GM23338 (cell line): ENCODE measurements around the gene IKBIP. TPM values are rescaled to one million over a fixed set of nuclear protein-coding genes. Genes with fewer than 3 reads are reported as not detected.

Experiments used
- ATAC-seq: fragments of 200-7000 bp; cut with Tn5 transposase; 3 replicates; pipeline ENCODE4 v1.9.1; 2020
- DNase-seq: peaks from one replicate; pipeline ENCODE4 v3.0.0-alpha.2; 2015; ENCODE audit warnings: low spot score
- H2AFZ ChIP-seq: fragments of 200-600 bp; sonication (generic); 2 replicates; pipeline ENCODE4 v1.8.0; 2016; ENCODE audit warnings: antibody characterized with exemption, mild to moderate bottlenecking, moderate library complexity
- H3F3A ChIP-seq: fragments of 200-600 bp; sonication (generic); replicated peaks from 2 replicates; pipeline ENCODE4 v1.8.0; 2017; ENCODE audit warnings: antibody characterized with exemption, mixed run types, low read depth
- H3K27ac ChIP-seq: fragments of 200-600 bp; sonication (generic); 2 replicates; pipeline ENCODE4 v1.6.1; 2016; ENCODE audit warnings: low read depth
- H3K27me3 ChIP-seq: fragments of 200-600 bp; sonication (generic); 2 replicates; pipeline ENCODE4 v1.8.0; 2016; ENCODE audit warnings: mild to moderate bottlenecking, mixed run types, moderate library complexity; ENCODE audit not compliant: insufficient read depth
- H3K36me3 ChIP-seq: fragments of 200-600 bp; sonication (generic); 2 replicates; pipeline ENCODE4 v1.8.0; 2016; ENCODE audit warnings: mild to moderate bottlenecking; ENCODE audit not compliant: insufficient read depth
- H3K4me1 ChIP-seq: fragments of 200-600 bp; sonication (generic); 2 replicates; pipeline ENCODE4 v1.8.0; 2016; ENCODE audit warnings: mild to moderate bottlenecking, moderate library complexity; ENCODE audit not compliant: insufficient read depth
- H3K4me2 ChIP-seq: fragments of 200-600 bp; sonication (generic); 2 replicates; pipeline ENCODE4 v1.7.1; 2017; ENCODE audit warnings: mixed run types
- H3K4me3 ChIP-seq: fragments of 200-600 bp; sonication (generic); 2 replicates; pipeline ENCODE4 v1.6.1; 2016; ENCODE audit warnings: mixed run types
- H3K79me2 ChIP-seq: fragments of 200-600 bp; sonication (generic); replicated peaks from 2 replicates; pipeline ENCODE4 v1.8.0; 2017; ENCODE audit warnings: mild to moderate bottlenecking; ENCODE audit not compliant: insufficient read depth
- H3K9me2 ChIP-seq: fragments of 200-600 bp; sonication (generic); 2 replicates; pipeline ENCODE4 v1.8.0; 2017; ENCODE audit not compliant: insufficient read depth
- H4K20me1 ChIP-seq: fragments of 200-600 bp; sonication (generic); replicated peaks from 2 replicates; pipeline ENCODE4 v1.8.0; 2017; ENCODE audit warnings: mild to moderate bottlenecking; ENCODE audit not compliant: insufficient read depth
- H3K27ac Mint-ChIP-seq: 2 replicates; pipeline ENCODE4 v1.8.0; 2020; ENCODE audit warnings: inconsistent platforms, mild to moderate bottlenecking, moderate library complexity, mixed read lengths
- H3K27me3 Mint-ChIP-seq: 3 replicates; pipeline ENCODE4 v1.8.0; 2022; ENCODE audit warnings: low read depth, mild to moderate bottlenecking, moderate library complexity, mixed read lengths, inconsistent platforms; ENCODE audit not compliant: insufficient read depth, poor library complexity
- H3K36me3 Mint-ChIP-seq: 3 replicates; pipeline ENCODE4 v1.8.0; 2021; ENCODE audit warnings: low read depth, mild to moderate bottlenecking, inconsistent platforms, moderate library complexity, mixed read lengths
- H3K4me1 Mint-ChIP-seq: 3 replicates; pipeline ENCODE4 v1.8.0; 2020; ENCODE audit warnings: mild to moderate bottlenecking, inconsistent platforms, mixed read lengths
- H3K4me3 Mint-ChIP-seq: 3 replicates; pipeline ENCODE4 v1.8.0; 2021; ENCODE audit warnings: moderate library complexity, mild to moderate bottlenecking, inconsistent platforms, mixed read lengths
- H3K9me3 Mint-ChIP-seq: 3 replicates; pipeline ENCODE4 v1.8.0; 2020; ENCODE audit warnings: moderate library complexity, mild to moderate bottlenecking, inconsistent platforms, mixed read lengths
- CREB1 ChIP-seq: fragments of 250-450 bp; sonication (Bioruptor Pico); IDR thresholded peaks from 2 replicates; pipeline ENCODE4 v1.5.0; 2020; ENCODE audit warnings: low read depth, mild to moderate bottlenecking, moderate library complexity
- EZH2phosphoT487 ChIP-seq: fragments of 200-600 bp; sonication (generic); IDR thresholded peaks from one replicate; pipeline ENCODE4 v1.8.1; 2018; ENCODE audit warnings: antibody characterized with exemption; ENCODE audit not compliant: unreplicated experiment
- JUNB ChIP-seq: IDR thresholded peaks from one replicate; pipeline ENCODE4 v1.6.1; 2016; ENCODE audit warnings: antibody characterized with exemption; ENCODE audit not compliant: unreplicated experiment
- NANOG ChIP-seq: IDR thresholded peaks from 2 replicates; pipeline ENCODE4 v1.6.1; 2016; ENCODE audit warnings: antibody characterized with exemption, borderline replicate concordance
- POLR2AphosphoS5 ChIP-seq: IDR thresholded peaks from 2 replicates; pipeline ENCODE4 v1.6.1; 2016; ENCODE audit warnings: antibody characterized with exemption, low read depth
- STAT1 ChIP-seq: IDR thresholded peaks from one replicate; pipeline ENCODE4 v1.6.1; 2016; ENCODE audit warnings: antibody characterized with exemption; ENCODE audit not compliant: unreplicated experiment
- ZNF114 ChIP-seq: fragments of 250-450 bp; sonication (Bioruptor Pico); IDR thresholded peaks from 2 replicates; pipeline ENCODE4 v1.5.0; 2020; ENCODE audit warnings: mild to moderate bottlenecking, moderate library complexity
- ZNF331 ChIP-seq: fragments of 250-450 bp; sonication (Bioruptor Pico); IDR thresholded peaks from 2 replicates; pipeline ENCODE4 v1.5.0; 2020; ENCODE audit warnings: low read depth, mild to moderate bottlenecking, moderate library complexity
- polyA plus RNA-seq: library from polyadenylated mRNA; unstranded; fragments of >200 nt; fragmentation: Nextera tagmentation; extraction: Ambion mirVana; gene quantifications from 2 replicates; pipeline ENCODE4 v1.2.1, GENCODE V29; 2016
- total RNA-seq: library from RNA; depleted of rRNA; stranded (reverse); fragments of >200 nt; shearing (Covaris generic); gene quantifications from 2 replicates; pipeline ENCODE4 v1.2.3, GENCODE V29; 2014
- TF ChIP-seq, protein P1 (sequence below): IDR thresholded peaks from 2 replicates; pipeline ENCODE4 v1.6.1; 2016; ENCODE audit warnings: antibody characterized with exemption
- TF ChIP-seq, protein P2 (sequence below): fragments of 250-450 bp; sonication (Bioruptor Pico); IDR thresholded peaks from 2 replicates; pipeline ENCODE4 v1.5.0; 2020; ENCODE audit warnings: mild to moderate bottlenecking, moderate library complexity
- TF ChIP-seq, protein P3 (sequence below), 2 experiments: fragments of 200-600 bp in 1 of 2; sonication (generic) in 1 of 2; conservative IDR thresholded peaks; 2 replicates each; pipeline versions ENCODE4 v1.5.1 to v1.6.1; 2016 to 2017; ENCODE audit warnings: antibody characterized with exemption in 2 of 2, low read depth in 2 of 2, mild to moderate bottlenecking in 2 of 2, moderate library complexity in 1 of 2
- TF ChIP-seq, protein P4 (sequence below): IDR thresholded peaks from one replicate; pipeline ENCODE4 v1.6.1; 2018; ENCODE audit warnings: antibody characterized with exemption; ENCODE audit not compliant: unreplicated experiment

The IKBIP gene
- total and polyA plus RNA-seq, 2 experiments from 2014 or later, result 17.8 to 22.5 TPM

DNA sequence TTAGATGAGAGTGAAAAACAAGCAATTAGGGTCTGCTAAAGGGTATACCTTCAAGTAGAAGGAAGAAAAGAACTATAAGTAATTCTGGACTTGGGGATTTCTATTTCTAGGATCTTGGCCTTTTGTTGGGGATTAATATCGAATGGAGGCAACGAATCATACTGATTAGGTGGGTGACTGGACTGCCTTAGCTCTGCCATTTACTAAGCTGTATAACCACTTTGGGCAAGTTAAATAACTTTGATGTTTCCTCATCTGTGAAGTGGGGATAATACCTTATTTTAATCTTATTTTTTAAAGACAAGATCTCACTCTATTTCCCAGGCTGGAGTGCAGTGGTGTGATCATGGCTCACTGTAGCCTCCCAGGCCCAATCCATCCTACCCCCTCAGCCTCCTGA lies 6.6 kb downstream of the IKBIP start (continued):
- TF ChIP-seq, protein P1, sequence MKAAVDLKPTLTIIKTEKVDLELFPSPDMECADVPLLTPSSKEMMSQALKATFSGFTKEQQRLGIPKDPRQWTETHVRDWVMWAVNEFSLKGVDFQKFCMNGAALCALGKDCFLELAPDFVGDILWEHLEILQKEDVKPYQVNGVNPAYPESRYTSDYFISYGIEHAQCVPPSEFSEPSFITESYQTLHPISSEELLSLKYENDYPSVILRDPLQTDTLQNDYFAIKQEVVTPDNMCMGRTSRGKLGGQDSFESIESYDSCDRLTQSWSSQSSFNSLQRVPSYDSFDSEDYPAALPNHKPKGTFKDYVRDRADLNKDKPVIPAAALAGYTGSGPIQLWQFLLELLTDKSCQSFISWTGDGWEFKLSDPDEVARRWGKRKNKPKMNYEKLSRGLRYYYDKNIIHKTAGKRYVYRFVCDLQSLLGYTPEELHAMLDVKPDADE, result no peak
- no peak for TF ChIP-seq ZNF331 (CRISPR knock-in tag)

DNA sequence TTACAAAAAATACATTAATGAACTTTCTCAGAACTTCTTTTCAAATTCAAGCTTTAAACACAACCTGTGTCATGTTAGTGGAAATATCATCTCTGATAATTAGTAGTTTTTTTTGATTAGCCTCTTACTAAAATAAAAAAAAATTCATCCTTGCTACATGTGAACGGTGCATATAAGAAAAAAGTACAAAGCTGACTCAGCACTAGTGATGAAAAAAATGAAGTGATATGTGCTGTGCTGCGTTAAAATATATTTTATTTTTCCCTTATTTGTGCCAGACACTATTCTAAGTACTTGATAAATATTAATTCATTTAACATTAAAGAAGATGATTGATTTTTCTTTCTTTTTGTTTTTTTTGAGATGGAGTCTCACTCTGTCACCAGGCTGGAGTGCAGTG lies 7.5 kb downstream of the IKBIP start:
- Histone ChIP-seq H3K4me1 (no peaks in the 10 kb centered on the region), H3K27me3 (no peaks in the 10 kb centered on the region), H3F3A (no peaks in the 10 kb centered on the region), H2AFZ (no peak overlapping the region), H4K20me1 (peaks cover 5% of the 10 kb centered on the region; the same call in 1 of the 2 replicates), H3K79me2 (peaks cover 15% of the 10 kb centered on the region), H3K27ac (no peak overlapping the region), H3K9me2 (no peaks in the 10 kb centered on the region), H3K36me3 (no peaks in the 10 kb centered on the region), H3K4me3 (no peak overlapping the region), H3K4me2 (no peak overlapping the region)
- no peaks in the 10 kb centered on the region for H3K9me3 Mint-ChIP-seq
- ATAC-seq (no peak), DNase-seq (no peak)
- H3K27me3 Mint-ChIP-seq, result peaks cover 2% of the 10 kb centered on the region
- H3K36me3 Mint-ChIP-seq, result peaks cover 5% of the 10 kb centered on the region; the same call in 2 of the 3 replicates
- no peaks in the 10 kb centered on the region for H3K4me1 Mint-ChIP-seq
- no peak overlapping the region for H3K27ac Mint-ChIP-seq
- no peak overlapping the region for H3K4me3 Mint-ChIP-seq
- TF ChIP-seq, protein P2, sequence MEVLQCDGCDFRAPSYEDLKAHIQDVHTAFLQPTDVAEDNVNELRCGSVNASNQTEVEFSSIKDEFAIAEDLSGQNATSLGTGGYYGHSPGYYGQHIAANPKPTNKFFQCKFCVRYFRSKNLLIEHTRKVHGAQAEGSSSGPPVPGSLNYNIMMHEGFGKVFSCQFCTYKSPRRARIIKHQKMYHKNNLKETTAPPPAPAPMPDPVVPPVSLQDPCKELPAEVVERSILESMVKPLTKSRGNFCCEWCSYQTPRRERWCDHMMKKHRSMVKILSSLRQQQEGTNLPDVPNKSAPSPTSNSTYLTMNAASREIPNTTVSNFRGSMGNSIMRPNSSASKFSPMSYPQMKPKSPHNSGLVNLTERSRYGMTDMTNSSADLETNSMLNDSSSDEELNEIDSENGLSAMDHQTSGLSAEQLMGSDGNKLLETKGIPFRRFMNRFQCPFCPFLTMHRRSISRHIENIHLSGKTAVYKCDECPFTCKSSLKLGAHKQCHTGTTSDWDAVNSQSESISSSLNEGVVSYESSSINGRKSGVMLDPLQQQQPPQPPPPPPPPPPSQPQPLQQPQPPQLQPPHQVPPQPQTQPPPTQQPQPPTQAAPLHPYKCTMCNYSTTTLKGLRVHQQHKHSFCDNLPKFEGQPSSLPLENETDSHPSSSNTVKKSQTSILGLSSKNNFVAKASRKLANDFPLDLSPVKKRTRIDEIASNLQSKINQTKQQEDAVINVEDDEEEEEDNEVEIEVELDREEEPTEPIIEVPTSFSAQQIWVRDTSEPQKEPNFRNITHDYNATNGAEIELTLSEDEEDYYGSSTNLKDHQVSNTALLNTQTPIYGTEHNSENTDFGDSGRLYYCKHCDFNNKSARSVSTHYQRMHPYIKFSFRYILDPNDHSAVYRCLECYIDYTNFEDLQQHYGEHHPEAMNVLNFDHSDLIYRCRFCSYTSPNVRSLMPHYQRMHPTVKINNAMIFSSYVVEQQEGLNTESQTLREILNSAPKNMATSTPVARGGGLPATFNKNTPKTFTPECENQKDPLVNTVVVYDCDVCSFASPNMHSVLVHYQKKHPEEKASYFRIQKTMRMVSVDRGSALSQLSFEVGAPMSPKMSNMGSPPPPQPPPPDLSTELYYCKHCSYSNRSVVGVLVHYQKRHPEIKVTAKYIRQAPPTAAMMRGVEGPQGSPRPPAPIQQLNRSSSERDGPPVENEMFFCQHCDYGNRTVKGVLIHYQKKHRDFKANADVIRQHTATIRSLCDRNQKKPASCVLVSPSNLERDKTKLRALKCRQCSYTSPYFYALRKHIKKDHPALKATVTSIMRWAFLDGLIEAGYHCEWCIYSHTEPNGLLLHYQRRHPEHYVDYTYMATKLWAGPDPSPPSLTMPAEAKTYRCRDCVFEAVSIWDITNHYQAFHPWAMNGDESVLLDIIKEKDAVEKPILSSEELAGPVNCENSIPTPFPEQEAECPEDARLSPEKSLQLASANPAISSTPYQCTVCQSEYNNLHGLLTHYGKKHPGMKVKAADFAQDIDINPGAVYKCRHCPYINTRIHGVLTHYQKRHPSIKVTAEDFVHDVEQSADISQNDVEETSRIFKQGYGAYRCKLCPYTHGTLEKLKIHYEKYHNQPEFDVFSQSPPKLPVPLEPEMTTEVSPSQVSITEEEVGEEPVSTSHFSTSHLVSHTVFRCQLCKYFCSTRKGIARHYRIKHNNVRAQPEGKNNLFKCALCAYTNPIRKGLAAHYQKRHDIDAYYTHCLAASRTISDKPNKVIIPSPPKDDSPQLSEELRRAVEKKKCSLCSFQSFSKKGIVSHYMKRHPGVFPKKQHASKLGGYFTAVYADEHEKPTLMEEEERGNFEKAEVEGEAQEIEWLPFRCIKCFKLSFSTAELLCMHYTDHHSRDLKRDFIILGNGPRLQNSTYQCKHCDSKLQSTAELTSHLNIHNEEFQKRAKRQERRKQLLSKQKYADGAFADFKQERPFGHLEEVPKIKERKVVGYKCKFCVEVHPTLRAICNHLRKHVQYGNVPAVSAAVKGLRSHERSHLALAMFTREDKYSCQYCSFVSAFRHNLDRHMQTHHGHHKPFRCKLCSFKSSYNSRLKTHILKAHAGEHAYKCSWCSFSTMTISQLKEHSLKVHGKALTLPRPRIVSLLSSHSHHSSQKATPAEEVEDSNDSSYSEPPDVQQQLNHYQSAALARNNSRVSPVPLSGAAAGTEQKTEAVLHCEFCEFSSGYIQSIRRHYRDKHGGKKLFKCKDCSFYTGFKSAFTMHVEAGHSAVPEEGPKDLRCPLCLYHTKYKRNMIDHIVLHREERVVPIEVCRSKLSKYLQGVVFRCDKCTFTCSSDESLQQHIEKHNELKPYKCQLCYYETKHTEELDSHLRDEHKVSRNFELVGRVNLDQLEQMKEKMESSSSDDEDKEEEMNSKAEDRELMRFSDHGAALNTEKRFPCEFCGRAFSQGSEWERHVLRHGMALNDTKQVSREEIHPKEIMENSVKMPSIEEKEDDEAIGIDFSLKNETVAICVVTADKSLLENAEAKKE (CRISPR knock-in tag), result no peak
- TF ChIP-seq ZNF331 (CRISPR knock-in tag), result no peak
- TF ChIP-seq CREB1 (CRISPR knock-in tag), result no peak
- TF ChIP-seq EZH2phosphoT487, result no peak
- TF ChIP-seq, protein P3, sequence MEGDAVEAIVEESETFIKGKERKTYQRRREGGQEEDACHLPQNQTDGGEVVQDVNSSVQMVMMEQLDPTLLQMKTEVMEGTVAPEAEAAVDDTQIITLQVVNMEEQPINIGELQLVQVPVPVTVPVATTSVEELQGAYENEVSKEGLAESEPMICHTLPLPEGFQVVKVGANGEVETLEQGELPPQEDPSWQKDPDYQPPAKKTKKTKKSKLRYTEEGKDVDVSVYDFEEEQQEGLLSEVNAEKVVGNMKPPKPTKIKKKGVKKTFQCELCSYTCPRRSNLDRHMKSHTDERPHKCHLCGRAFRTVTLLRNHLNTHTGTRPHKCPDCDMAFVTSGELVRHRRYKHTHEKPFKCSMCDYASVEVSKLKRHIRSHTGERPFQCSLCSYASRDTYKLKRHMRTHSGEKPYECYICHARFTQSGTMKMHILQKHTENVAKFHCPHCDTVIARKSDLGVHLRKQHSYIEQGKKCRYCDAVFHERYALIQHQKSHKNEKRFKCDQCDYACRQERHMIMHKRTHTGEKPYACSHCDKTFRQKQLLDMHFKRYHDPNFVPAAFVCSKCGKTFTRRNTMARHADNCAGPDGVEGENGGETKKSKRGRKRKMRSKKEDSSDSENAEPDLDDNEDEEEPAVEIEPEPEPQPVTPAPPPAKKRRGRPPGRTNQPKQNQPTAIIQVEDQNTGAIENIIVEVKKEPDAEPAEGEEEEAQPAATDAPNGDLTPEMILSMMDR (conservative IDR thresholded peaks at IDR 0.05; ENCODE audit: low read depth in 2 of 2), result no peak
- TF ChIP-seq, protein P1, result no peak
- no peak for TF ChIP-seq STAT1
- TF ChIP-seq POLR2AphosphoS5, result no peak
- TF ChIP-seq, protein P4, sequence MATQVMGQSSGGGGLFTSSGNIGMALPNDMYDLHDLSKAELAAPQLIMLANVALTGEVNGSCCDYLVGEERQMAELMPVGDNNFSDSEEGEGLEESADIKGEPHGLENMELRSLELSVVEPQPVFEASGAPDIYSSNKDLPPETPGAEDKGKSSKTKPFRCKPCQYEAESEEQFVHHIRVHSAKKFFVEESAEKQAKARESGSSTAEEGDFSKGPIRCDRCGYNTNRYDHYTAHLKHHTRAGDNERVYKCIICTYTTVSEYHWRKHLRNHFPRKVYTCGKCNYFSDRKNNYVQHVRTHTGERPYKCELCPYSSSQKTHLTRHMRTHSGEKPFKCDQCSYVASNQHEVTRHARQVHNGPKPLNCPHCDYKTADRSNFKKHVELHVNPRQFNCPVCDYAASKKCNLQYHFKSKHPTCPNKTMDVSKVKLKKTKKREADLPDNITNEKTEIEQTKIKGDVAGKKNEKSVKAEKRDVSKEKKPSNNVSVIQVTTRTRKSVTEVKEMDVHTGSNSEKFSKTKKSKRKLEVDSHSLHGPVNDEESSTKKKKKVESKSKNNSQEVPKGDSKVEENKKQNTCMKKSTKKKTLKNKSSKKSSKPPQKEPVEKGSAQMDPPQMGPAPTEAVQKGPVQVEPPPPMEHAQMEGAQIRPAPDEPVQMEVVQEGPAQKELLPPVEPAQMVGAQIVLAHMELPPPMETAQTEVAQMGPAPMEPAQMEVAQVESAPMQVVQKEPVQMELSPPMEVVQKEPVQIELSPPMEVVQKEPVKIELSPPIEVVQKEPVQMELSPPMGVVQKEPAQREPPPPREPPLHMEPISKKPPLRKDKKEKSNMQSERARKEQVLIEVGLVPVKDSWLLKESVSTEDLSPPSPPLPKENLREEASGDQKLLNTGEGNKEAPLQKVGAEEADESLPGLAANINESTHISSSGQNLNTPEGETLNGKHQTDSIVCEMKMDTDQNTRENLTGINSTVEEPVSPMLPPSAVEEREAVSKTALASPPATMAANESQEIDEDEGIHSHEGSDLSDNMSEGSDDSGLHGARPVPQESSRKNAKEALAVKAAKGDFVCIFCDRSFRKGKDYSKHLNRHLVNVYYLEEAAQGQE, result no peak
- no peak for TF ChIP-seq ZNF114 (CRISPR knock-in tag)
- no peak for TF ChIP-seq JUNB
- no peak for TF ChIP-seq NANOG
